Measurements from ENCODE around the gene RNF43. TPM values are rescaled to one million over a fixed set of nuclear protein-coding genes. Genes with fewer than 3 reads are reported as not detected.

RNF43 gene
- polyA plus RNA-seq, 1 donor (not counting 4 experiments of a cell fraction or from before 2014, with no cell fraction given): 15.0 TPM

DNA sequence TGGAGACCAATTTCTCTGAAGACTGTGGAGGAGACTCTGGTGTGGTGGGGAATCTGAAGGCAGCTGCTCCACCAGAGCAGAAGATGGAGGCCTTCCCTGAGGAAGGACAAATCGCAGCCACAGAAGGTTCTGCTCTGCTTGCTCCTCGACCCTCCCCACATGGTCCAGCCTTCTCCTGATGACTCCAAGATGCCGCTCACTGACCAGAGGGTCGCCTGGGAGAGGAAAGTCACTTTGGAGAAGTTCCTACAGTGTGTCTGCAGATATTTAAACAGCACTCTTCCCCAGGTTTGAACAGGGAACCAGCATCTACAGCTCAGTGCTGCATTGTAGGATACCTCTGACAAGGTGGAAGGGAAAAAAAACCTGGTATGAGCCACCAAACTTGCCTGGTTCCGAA lies 44.3 kb downstream of the RNF43 start:
- Histone ChIP-seq H3K4me1 (ENCODE audit: control insufficient read depth, extremely low read depth, insufficient read depth, low read length) (peaks cover 14% of the 10 kb centered on the region), H3K9ac (ENCODE audit: control insufficient read depth, extremely low read depth, insufficient read depth, low read length) (no peak overlapping the region), H3K9me3 (ENCODE audit: control insufficient read depth, low read depth, low read length) (no peaks in the 10 kb centered on the region), H3K4me2 (ENCODE audit: control insufficient read depth, extremely low read depth, insufficient read depth, low read depth, low read length) (no peak overlapping the region), H3K36me3 (ENCODE audit: control insufficient read depth in 2 of 2, extremely low read depth in 1 of 2, insufficient read depth in 2 of 2, low read length in 2 of 2) (peaks cover 13 to 14% of the 10 kb centered on the region in 2 experiments), H3K27ac (ENCODE audit: control insufficient read depth, insufficient read depth, low read length) (no peak overlapping the region), H4K20me1 (ENCODE audit: control insufficient read depth, extremely low read depth, insufficient read depth, low read length) (peaks cover 7% of the 10 kb centered on the region), H3K4me3 (ENCODE audit: control insufficient read depth in 2 of 3, extremely low read depth in 1 of 3, insufficient read depth in 2 of 3, low read depth in 1 of 3, low read length in 3 of 3) (no peak overlapping the region), H2AFZ (ENCODE audit: control insufficient read depth, low read length) (no peak overlapping the region), H3K9me1 (ENCODE audit: control insufficient read depth, extremely low read depth, insufficient read depth, low read length) (peaks cover 2% of the 10 kb centered on the region), H3K27me3 (ENCODE audit: control insufficient read depth, extremely low read depth, insufficient read depth, low read length) (no peaks in the 10 kb centered on the region), H3K79me2 (ENCODE audit: control insufficient read depth, insufficient read depth, low read length) (peaks cover 46% of the 10 kb centered on the region)
- FAIRE-seq (no peak), DNase-seq (ENCODE audit: low read depth, low spot score) (no peak)
- TF ChIP-seq, protein P1, sequence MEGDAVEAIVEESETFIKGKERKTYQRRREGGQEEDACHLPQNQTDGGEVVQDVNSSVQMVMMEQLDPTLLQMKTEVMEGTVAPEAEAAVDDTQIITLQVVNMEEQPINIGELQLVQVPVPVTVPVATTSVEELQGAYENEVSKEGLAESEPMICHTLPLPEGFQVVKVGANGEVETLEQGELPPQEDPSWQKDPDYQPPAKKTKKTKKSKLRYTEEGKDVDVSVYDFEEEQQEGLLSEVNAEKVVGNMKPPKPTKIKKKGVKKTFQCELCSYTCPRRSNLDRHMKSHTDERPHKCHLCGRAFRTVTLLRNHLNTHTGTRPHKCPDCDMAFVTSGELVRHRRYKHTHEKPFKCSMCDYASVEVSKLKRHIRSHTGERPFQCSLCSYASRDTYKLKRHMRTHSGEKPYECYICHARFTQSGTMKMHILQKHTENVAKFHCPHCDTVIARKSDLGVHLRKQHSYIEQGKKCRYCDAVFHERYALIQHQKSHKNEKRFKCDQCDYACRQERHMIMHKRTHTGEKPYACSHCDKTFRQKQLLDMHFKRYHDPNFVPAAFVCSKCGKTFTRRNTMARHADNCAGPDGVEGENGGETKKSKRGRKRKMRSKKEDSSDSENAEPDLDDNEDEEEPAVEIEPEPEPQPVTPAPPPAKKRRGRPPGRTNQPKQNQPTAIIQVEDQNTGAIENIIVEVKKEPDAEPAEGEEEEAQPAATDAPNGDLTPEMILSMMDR (optimal IDR thresholded peaks at IDR 0.05 in 1 of 3, IDR thresholded peaks at IDR 0.05 in 1 of 3, conservative IDR thresholded peaks at IDR 0.05 in 1 of 3; ENCODE audit: extremely low read depth in 1 of 3, insufficient read depth in 2 of 3, low read length in 3 of 3): no peak
- no peak for TF ChIP-seq EZH2 (IDR thresholded peaks at IDR 0.05; ENCODE audit: low read length)
- dilution Hi-C loops (cut with MboI; ENCODE audit: extremely low pct_ligation_motif_present, low sequenced_read_pairs): no loop called here

DNA sequence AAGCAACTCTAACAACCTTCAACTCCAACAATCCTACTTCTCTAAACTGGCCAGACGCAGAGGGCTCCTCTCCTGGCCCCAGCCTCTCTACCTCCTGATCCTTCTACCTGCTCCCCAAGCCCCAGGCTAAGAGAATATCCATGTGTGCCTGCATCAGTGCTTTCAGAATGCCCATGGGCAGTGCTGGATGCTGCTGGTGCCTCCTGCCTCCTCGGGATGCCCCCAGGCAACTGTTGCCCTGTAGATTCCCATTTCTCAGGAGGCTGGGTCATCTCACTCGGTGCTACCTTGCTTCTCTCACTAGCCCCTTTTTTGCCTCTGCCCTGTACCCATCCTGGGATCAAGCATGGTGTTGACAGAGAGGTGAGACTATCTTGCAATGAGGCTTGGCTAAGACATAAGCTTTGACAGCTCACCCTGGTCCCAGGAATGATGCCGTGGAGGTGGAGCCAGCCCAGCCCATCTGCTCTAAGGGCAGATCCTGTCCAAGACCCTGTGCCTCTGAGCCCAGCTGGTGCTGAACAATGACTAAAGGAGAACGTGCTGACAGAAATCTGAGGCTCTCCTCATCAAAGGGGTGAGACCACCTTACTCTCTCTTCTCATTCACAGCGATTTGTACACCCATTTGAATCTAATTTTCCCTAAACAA lies 45.9 kb downstream of the RNF43 start:
- H3K4me3 ChIP-seq (ENCODE audit: control insufficient read depth in 2 of 3, extremely low read depth in 1 of 3, insufficient read depth in 2 of 3, low read depth in 1 of 3, low read length in 3 of 3): no peak overlapping the region
- no peak for FAIRE-seq
- no peak overlapping the region for H3K4me2 ChIP-seq (ENCODE audit: control insufficient read depth, extremely low read depth, insufficient read depth, low read depth, low read length)
- no peaks in the 10 kb centered on the region for H3K9me3 ChIP-seq (ENCODE audit: control insufficient read depth, low read depth, low read length)
- H4K20me1 ChIP-seq (ENCODE audit: control insufficient read depth, extremely low read depth, insufficient read depth, low read length): peaks cover 2% of the 10 kb centered on the region
- H3K36me3 ChIP-seq (ENCODE audit: control insufficient read depth in 2 of 2, extremely low read depth in 1 of 2, insufficient read depth in 2 of 2, low read length in 2 of 2): peaks cover 13 to 17% of the 10 kb centered on the region in 2 experiments
- no peaks in the 10 kb centered on the region for H3K27me3 ChIP-seq (ENCODE audit: control insufficient read depth, extremely low read depth, insufficient read depth, low read length)
- no peak for DNase-seq (ENCODE audit: low read depth, low spot score)
- no peak overlapping the region for H3K27ac ChIP-seq (ENCODE audit: control insufficient read depth, insufficient read depth, low read length)
- TF ChIP-seq EZH2 (IDR thresholded peaks at IDR 0.05; ENCODE audit: low read length): no peak
- TF ChIP-seq, protein P1 (optimal IDR thresholded peaks at IDR 0.05 in 1 of 3, IDR thresholded peaks at IDR 0.05 in 1 of 3, conservative IDR thresholded peaks at IDR 0.05 in 1 of 3; ENCODE audit: extremely low read depth in 1 of 3, insufficient read depth in 2 of 3, low read length in 3 of 3): no peak
- peaks cover 2% of the 10 kb centered on the region for H3K9me1 ChIP-seq (ENCODE audit: control insufficient read depth, extremely low read depth, insufficient read depth, low read length)
- H3K4me1 ChIP-seq (ENCODE audit: control insufficient read depth, extremely low read depth, insufficient read depth, low read length): peaks cover 2% of the 10 kb centered on the region
- H2AFZ ChIP-seq (ENCODE audit: control insufficient read depth, low read length): no peak overlapping the region
- dilution Hi-C loops (cut with MboI; ENCODE audit: extremely low pct_ligation_motif_present, low sequenced_read_pairs): no loop called here
- peaks cover 32% of the 10 kb centered on the region for H3K79me2 ChIP-seq (ENCODE audit: control insufficient read depth, insufficient read depth, low read length)
- no peak overlapping the region for H3K9ac ChIP-seq (ENCODE audit: control insufficient read depth, extremely low read depth, insufficient read depth, low read length)
